Measurements from ENCODE around the gene NEIL1.
A peak's percentile ranks its signal among the peaks of the same experiment; 100 is the strongest.
"Not testable (repeated sequence)": the region's sequence is repeated elsewhere in the genome, so short reads cannot be mapped to it uniquely, and the experiment has no call there.

The NEIL1 gene

DNA sequence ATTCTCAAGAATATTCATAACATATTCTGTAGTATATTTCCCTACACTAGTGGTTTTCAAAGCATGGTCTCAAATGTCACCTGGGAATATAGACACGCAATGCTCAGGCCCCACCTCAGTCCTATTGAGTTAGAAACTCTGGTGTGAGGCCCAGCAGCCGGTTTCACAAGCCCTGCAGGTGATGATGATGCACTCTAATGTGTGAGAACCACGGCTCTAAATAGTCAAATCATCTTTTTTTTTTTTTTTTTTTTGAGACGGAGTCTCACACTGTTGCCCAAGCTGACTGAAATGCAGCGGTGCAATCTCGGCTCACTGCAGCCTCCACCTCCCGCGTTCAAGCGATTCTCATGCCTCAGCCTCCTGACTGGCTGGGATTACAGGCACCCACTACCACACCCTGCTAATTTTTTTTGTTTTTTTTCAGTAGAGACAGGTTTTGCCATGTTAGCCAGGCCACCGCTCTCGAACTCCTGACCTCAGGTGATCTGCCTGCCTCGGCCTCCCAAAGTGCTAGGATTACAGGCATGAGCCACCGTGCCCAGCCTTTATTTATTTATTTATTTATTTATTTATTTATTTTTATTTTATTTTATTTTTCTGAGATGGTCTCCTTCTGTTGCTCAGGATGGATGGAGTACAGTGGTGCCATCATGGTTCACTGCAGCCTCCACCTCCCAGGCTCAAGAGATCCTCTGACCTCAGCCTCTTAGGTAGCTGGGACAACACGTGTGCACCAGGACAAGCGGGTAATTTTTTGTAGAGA is 13.0 kb upstream of the NEIL1 start:
- DNase-seq (ENCODE audit: low read depth), result not testable (repeated sequence)

DNA sequence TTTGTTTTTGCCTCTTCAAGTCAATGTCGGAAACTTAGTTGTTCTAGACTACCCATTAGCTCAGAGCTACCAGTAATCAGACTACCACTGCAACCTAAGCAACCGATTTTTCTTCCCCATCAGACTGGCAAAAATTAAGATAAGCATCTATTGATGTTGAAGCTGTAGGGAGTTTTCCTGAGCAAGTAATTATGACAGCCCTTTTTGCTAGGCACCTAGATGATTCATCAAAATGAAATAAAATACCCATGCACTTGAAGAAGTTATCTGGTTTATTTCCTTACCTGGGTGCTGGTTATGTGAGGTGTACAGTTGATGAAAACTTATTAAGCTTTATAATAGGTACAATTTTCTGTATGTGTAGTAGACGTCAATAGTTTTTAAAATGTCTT is 11.5 kb upstream of the NEIL1 start:
- no peak for DNase-seq (ENCODE audit: low read depth)

DNA sequence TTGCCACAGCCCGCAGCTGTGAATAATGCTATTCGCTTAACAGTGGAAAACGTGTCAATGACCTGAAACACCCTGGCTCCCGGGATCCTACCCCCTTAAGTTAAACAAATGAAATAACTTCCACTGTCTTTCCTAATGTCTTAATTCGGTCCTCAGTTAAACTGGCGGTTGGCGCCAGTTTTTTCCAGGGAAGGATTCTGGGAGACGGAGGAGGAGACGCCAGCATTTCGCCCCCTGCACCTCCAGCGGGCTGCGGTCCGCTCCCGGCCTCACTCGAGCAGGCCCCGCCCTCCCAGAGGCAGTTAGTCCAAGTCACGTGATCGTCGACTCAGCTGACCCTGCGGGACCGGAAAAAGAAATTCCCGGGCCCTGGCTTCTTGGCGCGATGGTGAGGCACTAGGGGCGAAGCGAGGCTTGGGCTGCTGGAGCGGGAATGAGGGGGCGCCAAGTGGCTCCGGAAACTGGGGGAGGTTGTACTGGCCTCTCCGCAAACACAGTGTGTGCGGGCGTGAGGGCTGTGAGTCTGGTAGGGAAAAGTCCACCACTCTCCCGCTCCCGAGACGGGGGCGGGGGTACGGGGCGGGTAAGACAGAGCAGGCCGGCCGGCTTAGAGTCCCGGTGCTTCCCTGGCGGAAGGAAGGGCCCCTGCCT is 11.0 kb upstream of the NEIL1 start, which contains the start of gene COMMD4:
TSS of gene COMMD4 (plus strand) at position 359 of the 651 bp plus-strand sequence. CDS start at position 386, 27 bp downstream.
- DNase-seq (ENCODE audit: low read depth), result peak; percentile 93

DNA sequence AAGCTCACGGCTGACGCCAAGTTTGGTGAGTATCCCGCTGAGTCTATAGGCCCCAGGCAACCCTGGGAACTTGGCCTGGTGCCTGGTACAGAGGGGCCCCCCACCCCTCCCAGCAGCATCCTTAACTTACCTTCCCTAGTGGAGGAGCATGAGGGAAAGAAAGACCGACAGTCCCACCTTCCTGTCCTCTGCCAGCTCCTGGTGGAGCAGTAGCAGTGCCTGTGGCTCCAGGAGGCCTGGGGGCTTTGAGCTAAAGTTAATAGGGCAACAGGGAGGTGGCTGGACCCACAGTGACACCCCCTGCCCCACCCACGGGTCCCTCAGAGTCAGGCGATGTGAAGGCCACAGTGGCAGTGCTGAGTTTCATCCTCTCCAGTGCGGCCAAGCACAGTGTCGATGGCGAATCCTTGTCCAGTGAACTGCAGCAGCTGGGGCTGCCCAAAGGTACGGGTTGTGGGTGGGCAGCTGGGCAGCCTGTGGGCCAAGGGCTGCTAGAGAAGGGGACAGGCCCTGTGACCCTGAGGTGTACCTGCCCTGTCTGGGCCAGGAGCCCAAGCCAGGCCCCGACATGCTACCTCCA is 8.1 kb upstream of the NEIL1 start:
- no peak for DNase-seq (ENCODE audit: low read depth)

DNA sequence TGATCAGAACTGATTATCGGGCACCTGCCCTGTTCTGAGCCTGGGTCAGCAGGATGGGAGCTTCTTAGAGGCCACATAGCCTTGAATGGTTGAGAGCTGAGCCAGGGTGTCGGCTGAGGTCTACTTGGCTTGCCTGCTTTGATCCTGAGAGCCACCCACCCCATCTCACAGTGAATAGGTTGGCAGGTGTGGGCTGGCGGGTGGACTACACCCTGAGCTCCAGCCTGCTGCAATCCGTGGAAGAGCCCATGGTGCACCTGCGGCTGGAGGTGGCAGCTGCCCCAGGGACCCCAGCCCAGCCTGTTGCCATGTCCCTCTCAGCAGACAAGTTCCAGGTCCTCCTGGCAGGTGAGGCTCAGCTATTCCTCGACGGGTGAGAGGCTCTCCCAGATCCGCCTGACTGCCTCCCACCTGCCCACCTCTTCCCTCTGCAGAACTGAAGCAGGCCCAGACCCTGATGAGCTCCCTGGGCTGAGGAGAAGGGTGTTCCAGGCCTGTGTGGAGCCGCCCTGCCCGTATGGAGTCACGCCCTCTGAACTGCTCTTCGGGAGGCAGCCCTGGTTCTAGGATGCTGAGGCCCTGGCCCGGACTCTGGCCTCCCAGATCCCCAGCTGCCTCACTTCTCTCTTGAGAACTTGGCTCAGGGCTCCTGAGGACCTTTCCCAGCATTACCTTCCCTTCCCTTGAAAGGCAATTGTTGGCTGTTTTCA is 7.2 kb upstream of the NEIL1 start:
- no peak for DNase-seq (ENCODE audit: low read depth)

DNA sequence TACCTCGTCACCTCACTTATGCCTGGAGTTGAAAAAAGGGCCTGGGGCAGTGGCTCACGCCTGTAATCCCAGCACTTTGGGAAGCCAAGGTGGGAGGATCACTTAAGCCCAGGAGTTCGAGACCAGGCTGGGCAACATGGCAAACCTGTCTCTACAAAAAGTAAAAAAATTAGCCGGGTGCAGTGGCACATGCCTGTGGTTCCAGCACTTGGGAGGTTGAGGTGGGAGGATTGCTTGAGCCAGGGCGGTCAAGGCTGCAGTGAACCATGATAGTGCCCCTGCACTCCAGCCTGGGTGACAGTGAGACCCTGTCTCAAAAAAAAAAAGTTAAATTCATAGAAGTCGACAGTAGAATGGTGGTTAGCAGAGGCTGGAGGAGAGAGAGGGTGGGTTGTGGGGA is 4.6 kb upstream of the NEIL1 start:
- no peak for DNase-seq (ENCODE audit: low read depth)

DNA sequence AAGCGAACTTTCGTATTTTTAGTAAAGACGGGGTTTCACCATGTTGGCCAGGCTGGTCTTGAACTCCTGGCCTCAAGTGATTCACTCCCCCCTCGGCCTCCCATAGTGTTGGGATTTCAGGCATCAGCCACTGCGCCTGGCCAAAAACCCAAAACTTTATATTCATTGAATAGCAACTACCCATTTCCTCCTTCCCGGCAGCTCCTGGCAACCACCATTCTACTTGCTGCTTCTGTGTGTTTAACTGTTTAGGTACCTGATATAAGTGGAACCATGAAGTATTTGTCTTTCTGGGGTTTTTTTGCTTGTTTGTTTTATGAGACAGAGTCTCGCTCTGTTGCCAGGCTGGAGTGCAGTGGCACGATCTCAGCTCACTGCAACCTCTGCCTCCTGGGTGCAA is 2.9 kb upstream of the NEIL1 start:
- not testable (repeated sequence) for DNase-seq (ENCODE audit: low read depth)

DNA sequence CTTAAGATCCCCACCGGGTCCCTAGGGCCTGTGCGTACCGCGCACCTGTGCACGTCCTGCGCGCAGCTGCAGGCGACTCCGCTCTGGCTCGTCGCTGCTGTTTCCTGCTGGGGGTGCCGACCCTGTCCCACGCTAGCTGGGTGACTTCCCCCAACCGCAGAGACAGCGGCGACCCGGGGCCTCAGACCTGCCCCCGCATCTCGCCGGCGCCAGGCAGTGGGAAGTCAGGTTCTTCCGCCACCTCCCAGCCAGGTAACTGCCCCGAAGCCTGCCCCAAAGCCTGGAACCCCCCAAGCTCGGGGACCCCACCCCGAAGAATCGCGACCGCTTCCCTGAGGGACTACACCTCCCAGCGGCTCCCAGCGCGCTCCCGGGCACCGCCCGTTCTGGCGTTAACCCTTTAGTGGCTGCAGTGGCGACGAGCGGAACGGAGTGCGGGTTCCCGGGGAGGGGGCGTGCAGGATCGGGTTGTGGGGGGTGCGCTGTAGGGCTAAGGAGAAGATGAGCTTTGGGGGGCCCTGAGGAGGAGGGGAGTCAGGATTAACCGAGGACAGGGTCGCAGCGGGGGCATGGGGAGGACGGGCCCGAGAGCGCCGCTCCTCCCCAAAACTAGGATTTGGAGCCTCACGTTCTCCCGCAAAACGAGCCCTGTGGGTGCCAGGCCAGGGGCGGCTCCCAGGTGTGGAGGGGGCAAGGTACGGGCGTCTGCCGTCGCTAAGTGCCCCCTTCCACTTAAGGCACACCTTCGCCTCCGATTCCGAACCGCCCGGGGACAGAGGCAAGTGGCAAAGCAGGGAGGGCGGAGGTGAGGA is 589 bp downstream of the NEIL1 start:
- no peak for DNase-seq (ENCODE audit: low read depth)

DNA sequence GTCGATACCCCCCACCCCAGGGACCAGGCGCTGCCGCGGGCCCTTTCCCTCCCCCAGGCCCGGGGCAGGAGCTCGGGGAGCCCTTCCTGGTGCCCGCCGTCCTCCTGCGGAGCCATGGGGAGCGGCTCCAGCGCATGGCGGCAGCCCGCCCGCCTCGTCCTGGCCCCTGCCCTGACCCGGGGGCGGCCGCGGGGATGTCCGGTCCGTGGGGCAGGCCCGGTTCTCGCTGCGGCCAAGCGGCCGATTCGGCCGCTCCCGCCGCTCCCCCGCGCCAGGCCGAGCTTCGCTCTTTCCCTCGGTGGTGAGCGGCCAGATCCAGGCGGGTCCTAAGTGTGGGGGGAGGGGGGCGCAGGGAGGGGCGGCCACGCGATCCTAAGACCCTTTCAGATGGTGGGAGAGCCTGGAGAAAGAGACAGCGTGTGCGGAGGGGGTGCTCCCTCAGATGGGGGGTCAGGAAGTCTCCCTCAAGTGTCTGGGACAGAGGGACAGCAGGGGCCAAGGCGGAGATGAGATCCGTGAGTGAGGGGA is 1.3 kb downstream of the NEIL1 start:
- no peak for DNase-seq (ENCODE audit: low read depth)

DNA sequence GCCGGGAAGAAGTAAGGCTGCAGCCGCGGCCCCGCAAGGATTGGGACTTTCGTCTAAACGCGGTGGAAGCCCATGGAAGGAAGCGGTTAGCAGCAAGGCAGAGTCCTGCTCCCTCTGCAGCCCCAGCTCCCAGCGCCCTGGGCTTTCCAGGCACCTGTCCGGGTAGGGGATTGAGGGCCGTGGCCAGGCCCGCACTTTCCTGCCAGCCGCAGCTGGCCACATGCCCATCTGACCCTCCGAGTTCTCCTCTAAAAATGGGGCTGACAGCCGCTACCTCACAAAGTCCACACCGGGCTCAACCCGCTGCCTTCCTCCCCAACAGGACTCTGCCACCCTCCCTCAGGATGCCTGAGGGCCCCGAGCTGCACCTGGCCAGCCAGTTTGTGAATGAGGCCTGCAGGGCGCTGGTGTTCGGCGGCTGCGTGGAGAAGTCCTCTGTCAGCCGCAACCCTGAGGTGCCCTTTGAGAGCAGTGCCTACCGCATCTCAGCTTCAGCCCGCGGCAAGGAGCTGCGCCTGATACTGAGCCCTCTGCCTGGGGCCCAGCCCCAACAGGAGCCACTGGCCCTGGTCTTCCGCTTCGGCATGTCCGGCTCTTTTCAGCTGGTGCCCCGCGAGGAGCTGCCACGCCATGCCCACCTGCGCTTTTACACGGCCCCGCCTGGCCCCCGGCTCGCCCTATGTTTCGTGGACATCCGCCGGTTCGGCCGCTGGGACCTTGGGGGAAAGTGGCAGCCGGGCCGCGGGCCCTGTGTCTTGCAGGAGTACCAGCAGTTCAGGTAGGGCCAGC is 1.9 kb downstream of the NEIL1 start:
- DNase-seq (ENCODE audit: low read depth), result no peak

DNA sequence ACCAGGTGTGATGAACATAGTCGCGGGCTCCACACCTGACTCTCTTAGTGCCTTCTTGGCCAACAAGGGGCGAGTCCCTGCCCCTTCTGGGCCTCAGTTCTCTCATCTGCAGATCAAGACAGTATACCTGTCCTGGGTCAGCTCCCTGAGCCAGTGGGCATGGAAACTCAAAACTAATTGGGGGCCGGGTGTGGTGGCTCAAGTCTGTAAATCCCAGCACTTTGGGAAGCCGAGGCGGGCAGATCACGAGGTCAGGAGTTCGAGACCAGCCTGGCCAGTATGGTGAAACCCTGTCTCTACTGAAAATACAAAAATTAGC is 2.5 kb downstream of the NEIL1 start:
- not testable (repeated sequence) for DNase-seq (ENCODE audit: low read depth)

DNA sequence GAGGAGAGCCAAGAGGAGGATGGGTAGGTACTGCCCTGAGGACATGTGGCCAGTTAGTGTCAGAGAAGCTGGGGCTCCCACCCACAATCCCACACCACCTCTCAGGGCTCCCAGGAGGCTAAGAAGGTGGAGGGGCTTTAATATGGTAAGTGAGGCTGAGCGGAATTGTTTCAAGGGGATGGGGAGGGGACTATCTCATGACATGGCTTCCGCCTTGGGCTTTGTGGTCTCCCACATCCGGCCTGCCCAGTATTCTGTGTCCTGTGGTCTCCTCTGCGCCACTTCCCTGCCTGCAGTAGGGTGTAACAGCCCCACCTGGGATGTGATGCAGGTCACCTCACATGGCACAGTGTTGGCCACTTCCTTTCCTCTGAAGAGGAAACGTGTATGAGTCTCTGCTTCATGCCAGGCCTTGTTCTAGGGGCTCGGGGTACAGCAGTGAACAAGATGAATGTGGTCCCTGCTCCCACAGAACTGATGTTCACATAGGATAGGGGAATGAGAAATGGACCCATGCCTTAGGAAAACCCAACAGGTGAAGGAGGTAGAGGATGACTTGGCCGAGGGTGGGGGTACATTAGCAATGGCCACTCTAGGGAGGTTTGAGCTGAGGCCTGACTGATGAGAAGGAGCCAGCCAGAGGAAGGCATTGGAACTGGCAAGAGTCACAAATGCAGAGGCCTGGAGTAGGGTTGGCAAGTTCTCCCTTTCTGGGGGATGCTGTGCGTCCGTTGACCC is 3.2 kb downstream of the NEIL1 start:
- no peak for DNase-seq (ENCODE audit: low read depth)

DNA sequence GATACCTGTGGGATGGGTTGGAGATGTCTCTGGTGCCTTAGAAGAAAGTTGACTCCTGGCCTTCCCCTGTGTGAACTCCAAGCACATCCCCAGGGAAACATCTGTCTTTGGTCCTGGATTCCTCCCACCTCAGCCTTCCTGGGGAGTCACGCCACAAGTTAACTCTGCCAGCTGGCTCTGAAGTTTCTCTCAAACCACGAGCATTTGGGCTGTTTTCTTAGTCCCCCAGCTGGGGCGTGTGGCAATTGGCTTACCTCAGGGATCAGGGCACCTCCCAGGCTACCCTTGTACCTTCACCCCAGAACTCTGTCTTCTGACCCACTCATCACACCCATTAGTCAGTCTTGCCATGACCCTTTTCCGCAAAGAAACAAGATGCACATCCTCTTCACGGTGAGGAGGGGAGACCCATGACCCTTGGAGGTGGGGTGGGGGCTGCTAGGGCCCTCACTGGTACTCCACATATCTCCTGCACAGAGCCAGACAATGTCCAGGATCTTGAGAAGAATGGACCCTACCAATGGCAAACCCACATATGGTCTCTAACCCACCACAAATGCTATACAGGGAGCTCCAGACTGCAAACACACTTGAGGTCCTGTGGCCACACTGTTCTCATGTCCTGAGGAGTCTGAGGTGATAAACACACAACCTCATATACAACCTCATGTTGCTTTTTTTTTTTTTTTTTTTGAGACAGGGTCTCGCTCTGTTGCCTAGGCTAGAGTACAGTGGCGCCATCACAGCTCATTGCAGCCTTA is 3.9 kb downstream of the NEIL1 start:
- DNase-seq (ENCODE audit: low read depth), result no peak

DNA sequence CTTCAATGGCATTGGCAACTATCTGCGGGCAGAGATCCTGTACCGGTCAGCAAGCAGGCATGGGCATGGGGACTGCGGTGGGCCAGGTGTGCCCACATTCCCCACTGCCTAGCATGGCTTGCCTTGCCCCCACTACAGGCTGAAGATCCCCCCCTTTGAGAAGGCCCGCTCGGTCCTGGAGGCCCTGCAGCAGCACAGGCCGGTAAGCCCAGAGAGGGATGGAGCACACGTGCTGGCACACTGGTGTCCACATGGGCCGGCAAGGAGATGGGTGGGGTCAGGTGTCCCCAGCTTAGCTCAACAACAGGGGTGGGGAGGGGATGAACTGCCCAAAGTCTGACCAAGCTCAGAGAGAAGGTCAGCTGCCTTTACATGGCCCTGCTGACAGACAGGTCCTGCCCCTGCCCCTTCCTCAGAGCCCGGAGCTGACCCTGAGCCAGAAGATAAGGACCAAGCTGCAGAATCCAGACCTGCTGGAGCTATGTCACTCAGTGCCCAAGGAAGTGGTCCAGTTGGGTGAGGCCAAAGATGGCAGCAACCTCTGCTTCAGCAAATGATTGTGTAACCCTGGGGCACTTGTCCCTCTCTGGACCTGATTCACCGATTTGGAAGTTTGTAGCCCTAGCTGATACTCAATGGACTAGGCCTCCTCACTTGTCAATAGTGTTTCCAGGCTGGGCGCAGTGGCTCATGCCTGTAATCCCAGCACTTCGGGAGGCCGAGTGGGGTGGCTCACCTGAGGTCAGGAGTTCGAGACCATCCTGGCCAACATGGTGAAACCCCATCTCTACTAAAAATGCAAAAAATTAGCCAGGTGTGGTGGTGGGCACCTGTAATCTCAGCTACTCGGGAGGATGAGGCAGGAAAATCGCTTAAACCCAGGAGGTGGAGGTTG is 5.6 kb downstream of the NEIL1 start:
- no peak for DNase-seq (ENCODE audit: low read depth)

DNA sequence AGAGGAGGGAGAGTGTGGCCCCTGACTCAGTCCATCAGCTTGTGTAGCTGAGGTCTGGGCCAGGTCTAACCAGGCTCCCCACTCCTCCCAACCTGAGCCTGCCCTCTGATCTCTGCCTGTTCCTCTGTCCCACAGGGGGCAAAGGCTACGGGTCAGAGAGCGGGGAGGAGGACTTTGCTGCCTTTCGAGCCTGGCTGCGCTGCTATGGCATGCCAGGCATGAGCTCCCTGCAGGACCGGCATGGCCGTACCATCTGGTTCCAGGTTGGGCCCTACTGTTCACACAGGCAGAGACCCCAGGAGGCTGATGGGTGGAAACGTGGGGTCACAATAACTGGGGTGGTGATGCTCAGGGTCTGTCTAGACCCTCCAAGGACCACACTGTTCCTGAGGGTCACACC is 6.8 kb downstream of the NEIL1 start:
- no peak for DNase-seq (ENCODE audit: low read depth)

DNA sequence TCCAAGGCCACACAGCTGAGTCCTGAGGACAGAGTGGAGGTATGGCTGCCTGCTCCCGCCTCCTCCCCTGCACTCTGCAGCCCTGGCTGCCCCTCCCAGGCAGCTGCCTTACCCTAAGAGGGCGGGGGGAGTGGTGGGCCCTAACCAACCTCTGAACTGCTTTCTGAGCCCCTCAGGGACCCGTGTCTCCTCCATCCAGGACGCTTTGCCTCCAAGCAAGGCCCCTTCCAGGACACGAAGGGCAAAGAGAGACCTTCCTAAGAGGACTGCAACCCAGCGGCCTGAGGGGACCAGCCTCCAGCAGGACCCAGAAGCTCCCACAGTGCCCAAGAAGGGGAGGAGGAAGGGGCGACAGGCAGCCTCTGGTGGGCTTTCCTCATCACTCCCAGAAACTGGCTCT is 7.6 kb downstream of the NEIL1 start:
- no peak for DNase-seq (ENCODE audit: low read depth)

DNA sequence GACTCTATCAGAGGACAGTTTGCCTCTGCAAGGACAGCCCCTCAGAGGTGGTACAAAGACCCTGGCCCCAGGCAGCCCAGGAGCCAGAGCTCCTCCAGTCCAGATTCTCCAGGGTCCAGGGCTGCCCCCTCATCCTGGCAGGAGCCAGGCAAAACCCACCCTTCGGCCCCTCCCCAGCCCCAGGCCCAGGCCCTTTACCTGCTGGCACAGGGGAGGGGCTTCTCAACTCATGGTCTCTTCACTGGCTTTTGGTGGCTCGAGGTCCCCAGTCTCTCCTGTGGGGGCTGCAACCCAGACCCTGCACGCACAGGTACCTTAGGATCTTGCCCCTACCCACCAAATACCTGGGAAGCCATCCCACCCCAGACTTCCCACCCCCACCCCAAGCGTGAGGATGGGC is 8.5 kb downstream of the NEIL1 start:
- no peak for DNase-seq (ENCODE audit: low read depth)

DNA sequence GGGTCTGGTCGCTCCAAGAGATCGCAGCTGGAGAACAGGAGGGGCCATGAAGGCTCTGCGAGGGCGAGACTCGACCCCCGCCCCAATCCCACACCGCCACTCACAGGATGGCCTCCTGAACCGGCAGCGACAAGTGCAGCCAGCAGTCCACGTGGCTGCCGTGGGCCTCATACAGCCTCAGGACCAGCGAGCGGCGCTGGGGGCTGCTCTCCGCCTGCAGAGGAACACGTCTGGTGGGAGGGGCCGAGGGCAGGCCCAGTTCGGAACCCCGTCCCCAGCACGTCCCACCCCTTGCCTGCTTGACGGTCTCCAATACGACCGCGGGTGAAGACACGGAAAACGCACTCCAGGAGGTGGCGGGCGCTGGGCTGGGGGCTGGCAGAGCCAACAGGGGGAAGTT is 9.2 kb downstream of the NEIL1 start:
- no peak for DNase-seq (ENCODE audit: low read depth)
